IMR-90 (cell line): Measurements from ENCODE around the gene NUP93. TPM values are rescaled to one million over a fixed set of nuclear protein-coding genes. Genes with fewer than 3 reads are reported as not detected.

Experiments used
- ATAC-seq: fragments of 200-7000 bp; cut with Tn5 transposase; 2 replicates; pipeline ENCODE4 v1.9.1; 2020; ENCODE audit warnings: low read depth, mild to moderate bottlenecking, moderate library complexity
- BruUV-seq: library from RNA; stranded (reverse); fragments of 400-500 nt; replicated peaks from 2 replicates; lab custom pipeline; 2021; lab: Mats Ljungman, UMichigan
- CTCF ChIA-PET: fragments of 300-600 bp; formaldehyde crosslinking; extraction: SDS; loops from one replicate; lab custom pipeline; 2021; ENCODE audit warnings: antibody characterized with exemption; lab: Yijun Ruan, JAX
- POLR2A ChIA-PET: fragments of 300-600 bp; sonication (Branson Sonifier 250); formaldehyde crosslinking; loops from one replicate; lab custom pipeline; 2022; ENCODE audit warnings: antibody characterized with exemption; ENCODE audit not compliant: unreplicated experiment; lab: Charles Lee
- DNase-seq: peaks from one replicate; pipeline ENCODE4 v3.0.0; 2013
- H2AFZ ChIP-seq: replicated peaks from 2 replicates; pipeline ENCODE3; 2013; ENCODE audit warnings: low read length, mild to moderate bottlenecking; ENCODE audit not compliant: poor library complexity
- H2AK5ac ChIP-seq: 2 replicates; pipeline ENCODE4 v1.6.1; 2013; ENCODE audit warnings: low read depth, low read length, inconsistent platforms
- H2AK9ac ChIP-seq: replicated peaks from 2 replicates; pipeline ENCODE3; 2013; ENCODE audit warnings: mild to moderate bottlenecking, low read depth, low read length, moderate library complexity; ENCODE audit not compliant: poor library complexity
- H2BK120ac ChIP-seq: 2 replicates; pipeline ENCODE4 v1.6.1; 2013; ENCODE audit warnings: low read depth, low read length, inconsistent platforms
- H2BK15ac ChIP-seq: 3 replicates; pipeline ENCODE4 v1.6.1; 2013; ENCODE audit warnings: low read depth, low read length, inconsistent platforms
- H2BK20ac ChIP-seq: 2 replicates; pipeline ENCODE4 v1.6.1; 2013; ENCODE audit warnings: low read depth, mild to moderate bottlenecking, inconsistent platforms, low read length, moderate library complexity
- H2BK5ac ChIP-seq: 2 replicates; pipeline ENCODE4 v1.6.1; 2013; ENCODE audit warnings: mild to moderate bottlenecking, low read depth, low read length, inconsistent platforms; ENCODE audit not compliant: poor library complexity, severe bottlenecking
- H3K14ac ChIP-seq: replicated peaks from 2 replicates; pipeline ENCODE4 v1.6.1; 2013; ENCODE audit warnings: low read depth, low read length, inconsistent platforms
- H3K18ac ChIP-seq: 2 replicates; pipeline ENCODE4 v1.6.1; 2013; ENCODE audit warnings: low read depth, low read length, control low read depth
- H3K23ac ChIP-seq: 2 replicates; pipeline ENCODE4 v1.6.1; 2013; ENCODE audit warnings: low read depth, low read length, inconsistent platforms
- H3K27ac ChIP-seq: 2 replicates; pipeline ENCODE4 v1.5.1; 2013; ENCODE audit warnings: mild to moderate bottlenecking, control low read depth, low read length; ENCODE audit not compliant: insufficient read depth
- H3K27me3 ChIP-seq: 2 replicates; pipeline ENCODE4 v1.6.1; 2013; ENCODE audit warnings: low read length; ENCODE audit not compliant: control insufficient read depth, insufficient read depth
- H3K36me3 ChIP-seq: 2 replicates; pipeline ENCODE4 v1.6.1; 2013; ENCODE audit warnings: low read length, mixed read lengths; ENCODE audit not compliant: control insufficient read depth, insufficient read depth
- H3K4ac ChIP-seq: 2 replicates; pipeline ENCODE4 v1.6.1; 2013; ENCODE audit warnings: low read depth, low read length, inconsistent platforms
- H3K4me1 ChIP-seq: 2 replicates; pipeline ENCODE4 v1.6.1; 2013; ENCODE audit warnings: low read length, mixed read lengths; ENCODE audit not compliant: control insufficient read depth, insufficient read depth
- H3K4me2 ChIP-seq: 2 replicates; pipeline ENCODE4 v1.6.1; 2013; ENCODE audit warnings: low read depth, mild to moderate bottlenecking, control low read depth, low read length, moderate library complexity
- H3K4me3 ChIP-seq: 2 replicates; pipeline ENCODE4 v1.5.1; 2013; ENCODE audit warnings: low read depth, mild to moderate bottlenecking, control low read depth, low read length, moderate library complexity; ENCODE audit not compliant: insufficient read depth
- H3K56ac ChIP-seq: 2 replicates; pipeline ENCODE4 v1.6.1; 2013; ENCODE audit warnings: low read length, inconsistent platforms; ENCODE audit not compliant: insufficient read depth; ENCODE audit errors: extremely low read depth
- H3K79me1 ChIP-seq, 2 experiments: 2 replicates each; pipeline ENCODE4 v1.6.1; 2013; ENCODE audit warnings: low read length in 2 of 2, inconsistent platforms in 1 of 2, low read depth in 1 of 2
- H3K9ac ChIP-seq: 2 replicates; pipeline ENCODE4 v1.6.1; 2013; ENCODE audit warnings: low read depth, low read length, control low read depth
- H3K9me1 ChIP-seq: 2 replicates; pipeline ENCODE4 v1.6.1; 2013; ENCODE audit warnings: low read length, inconsistent platforms; ENCODE audit not compliant: insufficient read depth
- H3K9me3 ChIP-seq: 2 replicates; pipeline ENCODE4 v1.6.1; 2013; ENCODE audit warnings: low read length; ENCODE audit not compliant: control insufficient read depth, insufficient read depth
- H4K20me1 ChIP-seq: 2 replicates; pipeline ENCODE4 v1.6.1; 2013; ENCODE audit warnings: low read length, inconsistent platforms; ENCODE audit not compliant: insufficient read depth
- H4K5ac ChIP-seq: 2 replicates; pipeline ENCODE4 v1.6.1; 2013; ENCODE audit warnings: mild to moderate bottlenecking, low read depth, low read length, control low read depth
- H4K8ac ChIP-seq, 2 experiments: 2 replicates each; pipeline ENCODE4 v1.6.1; 2013; ENCODE audit warnings: low read depth in 2 of 2, low read length in 2 of 2, control low read depth in 1 of 2, inconsistent platforms in 1 of 2
- H4K91ac ChIP-seq: 2 replicates; pipeline ENCODE4 v1.6.1; 2013; ENCODE audit warnings: low read depth, low read length, inconsistent platforms; ENCODE audit not compliant: insufficient read depth
- RAD21 ChIP-seq: IDR thresholded peaks from 2 replicates; pipeline ENCODE4 v1.6.1; 2012; ENCODE audit warnings: low read length, improper control_type of control experiment
- WGBS, 2 experiments: methylation state at CpG; one replicate each; pipeline versions ENCODE4 v1.1.5 to v1.1.7; 2013; ENCODE audit warnings: missing lambda C conversion rate in 2 of 2; ENCODE audit not compliant: insufficient read length in 1 of 2; ENCODE audit errors: extremely low coverage in 2 of 2; 5-methylcytosine and 5-hydroxymethylcytosine counted together
- dilution Hi-C: fragments of 300-500 bp; cut with HindIII; formaldehyde crosslinking; loops from one replicate; pipeline ENCODE4 v1.14.3; 2018; ENCODE audit warnings: low sequenced_read_pairs; ENCODE audit not compliant: unreplicated experiment
- in situ Hi-C: fragments of 300-500 bp; cut with MboI; formaldehyde crosslinking; loops from 3 replicates; pipeline ENCODE4 v1.14.3; 2019; ENCODE audit warnings: low sequenced_read_pairs, inconsistent platforms, mixed read lengths
- intact Hi-C: fragments of 100-400 bp; cut with micrococcal nuclease; formaldehyde crosslinking; loops from 2 replicates; pipeline ENCODE4 v1.10.0; 2022
- polyA plus RNA-seq, 3 experiments: library from polyadenylated mRNA; depleted of rRNA; stranded (reverse); fragments of >200 nt; gene quantifications; 2 replicates each; pipeline ENCODE4 v1.2.3, GENCODE V29; 2012; ENCODE audit warnings: low replicate concordance in 1 of 3
- total RNA-seq: library from RNA; depleted of rRNA; stranded (reverse); fragments of >200 nt; gene quantifications from 2 replicates; pipeline ENCODE4 v1.2.3, GENCODE V29; 2012

Gene NUP93
- total and polyA plus RNA-seq, 2 of the 4 experiments (the other 2 are of a cell fraction) = 54.6 to 72.6 TPM

DNA sequence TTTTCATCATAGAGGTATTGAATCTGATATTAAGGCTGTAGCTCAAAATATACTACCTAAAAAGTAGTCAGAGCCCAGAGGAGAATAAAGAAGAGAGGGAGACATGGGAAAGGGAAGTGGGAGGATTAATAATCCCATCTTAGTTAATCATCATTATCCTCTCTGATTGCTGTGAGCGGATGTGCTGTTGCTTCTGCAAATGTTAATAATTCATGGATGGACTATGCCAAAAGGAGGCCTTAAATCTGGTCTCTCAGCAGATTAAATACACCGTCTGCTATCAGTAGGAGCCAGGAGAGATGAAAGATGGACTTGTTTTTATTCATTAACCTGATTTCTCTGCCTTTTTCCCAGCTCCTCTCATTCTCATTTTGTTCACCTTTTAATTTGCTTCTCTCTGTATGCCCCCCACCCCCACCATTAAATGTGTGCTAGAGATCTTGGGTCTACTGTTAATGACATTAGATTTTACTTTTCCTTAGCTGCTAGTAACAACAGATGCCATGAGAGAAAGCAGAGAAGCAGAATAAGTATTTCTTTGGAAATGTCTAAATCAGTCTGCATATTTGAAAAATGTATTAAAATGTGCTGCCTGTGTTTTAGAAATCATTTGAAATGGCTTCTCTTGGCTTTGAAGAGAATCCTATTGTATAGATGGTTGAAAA lies 44.2 kb downstream of the NUP93 start:
- no peak overlapping the region for H2BK20ac ChIP-seq
- dilution Hi-C loops (no loop called here), in situ Hi-C loops (no loop called here), intact Hi-C loops (no loop called here)
- H2BK5ac ChIP-seq = no peak overlapping the region
- H3K4me3 ChIP-seq = no peak overlapping the region
- no peak overlapping the region for H3K56ac ChIP-seq
- no peak overlapping the region for H4K91ac ChIP-seq
- H3K9me3 ChIP-seq = no peaks in the 10 kb centered on the region
- peaks cover 5% of the 10 kb centered on the region; the same call in 1 of the 2 replicates for H3K9me1 ChIP-seq
- no peaks in the 10 kb centered on the region for H3K36me3 ChIP-seq
- DNase-seq (no peak), ATAC-seq (no peak)
- H3K4me1 ChIP-seq = peaks cover 18% of the 10 kb centered on the region
- BruUV-seq = no TSS peak
- no peak overlapping the region for H3K27ac ChIP-seq
- no peak overlapping the region for H4K8ac ChIP-seq
- no peak overlapping the region for H2BK15ac ChIP-seq
- H4K20me1 ChIP-seq = no peaks in the 10 kb centered on the region
- H3K9ac ChIP-seq = no peak overlapping the region
- CTCF ChIA-PET = no interaction called here
- no peak overlapping the region for H2BK120ac ChIP-seq
- H3K14ac ChIP-seq = no peak overlapping the region
- no peak overlapping the region for H2AFZ ChIP-seq
- H3K4ac ChIP-seq = no peak overlapping the region
- H3K18ac ChIP-seq = no peak overlapping the region
- H4K5ac ChIP-seq = no peak overlapping the region
- peaks cover 40 to 65% of the 10 kb centered on the region in 2 experiments for H3K79me1 ChIP-seq
- no peak overlapping the region for H2AK9ac ChIP-seq
- no CpG with 5 or more reads among the region's 2 CpGs for WGBS, 2 experiments
- POLR2A ChIA-PET = no interaction called here
- H3K4me2 ChIP-seq = no peak overlapping the region
- TF ChIP-seq RAD21 = no peak
- no peaks in the 10 kb centered on the region for H3K27me3 ChIP-seq
- H3K23ac ChIP-seq = no peak overlapping the region
- H2AK5ac ChIP-seq = no peak overlapping the region
